SU-DHL-6 (cell line): ENCODE data around the gene ADAMTS4.

ENCODE experiments used
- H2AFZ ChIP-seq: fragments of 200-600 bp; sonication (generic); 2 replicates; pipeline ENCODE4 v1.6.1; 2014; ENCODE audit warnings: low read depth, mild to moderate bottlenecking, moderate library complexity, mixed read lengths, antibody characterized with exemption, low read length; ENCODE audit not compliant: severe bottlenecking
- H3F3A ChIP-seq: fragments of 200-600 bp; shearing (Covaris generic); 2 replicates; pipeline ENCODE4 v1.6.0; 2016; ENCODE audit warnings: antibody characterized with exemption, mild to moderate bottlenecking; ENCODE audit not compliant: insufficient read depth
- H3K27ac ChIP-seq: fragments of 200-600 bp; sonication (generic); 2 replicates; pipeline ENCODE4 v1.5.1; 2016; ENCODE audit warnings: low read depth, mild to moderate bottlenecking, low read length, moderate library complexity, mixed read lengths
- H3K27me3 ChIP-seq: fragments of 200-600 bp; sonication (generic), shearing (Covaris generic); 2 replicates; pipeline ENCODE4 v1.6.0; 2014; ENCODE audit warnings: mild to moderate bottlenecking, low read length
- H3K36me3 ChIP-seq: fragments of 200-600 bp; sonication (generic); 2 replicates; pipeline ENCODE4 v1.6.1; 2014; ENCODE audit warnings: mild to moderate bottlenecking, low read length, mixed read lengths
- H3K4me2 ChIP-seq: fragments of 300-600, 200-600 bp; shearing (Covaris generic), sonication (generic); 2 replicates; pipeline ENCODE4 v1.6.0; 2014; ENCODE audit warnings: low read length, low read depth, mild to moderate bottlenecking; ENCODE audit not compliant: poor library complexity, severe bottlenecking
- H3K4me3 ChIP-seq: fragments of 200-600 bp; sonication (generic); 2 replicates; pipeline ENCODE4 v1.5.1; 2014; ENCODE audit warnings: antibody characterized with exemption, low read length, mild to moderate bottlenecking, mixed read lengths; ENCODE audit not compliant: insufficient read depth, poor library complexity, severe bottlenecking
- H3K79me2 ChIP-seq: fragments of 200-600 bp; sonication (generic); 2 replicates; pipeline ENCODE4 v1.6.1; 2014; ENCODE audit warnings: mild to moderate bottlenecking, low read length, moderate library complexity; ENCODE audit not compliant: insufficient read depth
- H3K9ac ChIP-seq: fragments of 200-600 bp; sonication (generic); 2 replicates; pipeline ENCODE4 v1.7.0; 2014; ENCODE audit warnings: mild to moderate bottlenecking, low read length
- H3K9me2 ChIP-seq: fragments of 200-600 bp; sonication (generic); replicated peaks from 2 replicates; pipeline ENCODE4 v1.6.1; 2014; ENCODE audit warnings: low read length; ENCODE audit not compliant: insufficient read depth
- H3K9me3 ChIP-seq: fragments of 200-600 bp; sonication (generic); 2 replicates; pipeline ENCODE4 v1.6.1; 2014; ENCODE audit warnings: low read length, mixed read lengths; ENCODE audit not compliant: insufficient read depth
- H4K20me1 ChIP-seq: fragments of 200-600 bp; sonication (generic); 2 replicates; pipeline ENCODE4 v1.6.1; 2014; ENCODE audit warnings: low read depth, mild to moderate bottlenecking, antibody characterized with exemption, low read length, moderate library complexity, mixed read lengths
- CTCF ChIP-seq: fragments of 200-600 bp; sonication (generic); IDR thresholded peaks from one replicate; pipeline ENCODE4 v1.5.1; 2017; ENCODE audit warnings: antibody characterized with exemption, mild to moderate bottlenecking, low read length, moderate library complexity; ENCODE audit not compliant: insufficient read depth, poor library complexity, severe bottlenecking
- EZH2phosphoT487 ChIP-seq: fragments of 200-600 bp; sonication (generic), shearing (Covaris generic); conservative IDR thresholded peaks from 2 replicates; pipeline ENCODE4 v1.6.1; 2018; ENCODE audit warnings: mild to moderate bottlenecking, antibody characterized with exemption, low read length, moderate library complexity, mixed read lengths

Gene ADAMTS4

GRCh38 chr1:161228032-161228431 lies 29.2 kb upstream of the ADAMTS4 start:
- Histone ChIP-seq H3K79me2 (no peaks in the 10 kb centered on the region), H2AFZ (no peak overlapping the region), H3K9ac (no peak overlapping the region), H3K4me3 (no peak overlapping the region), H3K27me3 (no peaks in the 10 kb centered on the region), H4K20me1 (no peaks in the 10 kb centered on the region), H3K4me2 (no peak overlapping the region), H3K9me3 (no peaks in the 10 kb centered on the region), H3K36me3 (no peaks in the 10 kb centered on the region), H3F3A (no peaks in the 10 kb centered on the region), H3K9me2 (no peaks in the 10 kb centered on the region), H3K27ac (no peak overlapping the region)
- TF ChIP-seq CTCF = no peak
- no peak for TF ChIP-seq EZH2phosphoT487

GRCh38 chr1:161227196-161227871 lies 28.5 kb upstream of the ADAMTS4 start:
- peak overlapping the region; percentile 67 for H3K4me3 ChIP-seq
- no peaks in the 10 kb centered on the region for H3K79me2 ChIP-seq
- no peak overlapping the region for H3K27ac ChIP-seq
- H2AFZ ChIP-seq = no peak overlapping the region
- no peaks in the 10 kb centered on the region for H3F3A ChIP-seq
- no peaks in the 10 kb centered on the region for H3K36me3 ChIP-seq
- H3K9me2 ChIP-seq = no peaks in the 10 kb centered on the region
- H3K9ac ChIP-seq = peak overlapping the region; percentile 66
- no peaks in the 10 kb centered on the region for H3K27me3 ChIP-seq
- TF ChIP-seq EZH2phosphoT487 = no peak
- TF ChIP-seq CTCF = peak; percentile 90
- H4K20me1 ChIP-seq = no peaks in the 10 kb centered on the region
- no peaks in the 10 kb centered on the region for H3K9me3 ChIP-seq
- H3K4me2 ChIP-seq = peak overlapping the region; percentile 78

- no peak overlapping the region for H2AFZ ChIP-seq
- H3K9me3 ChIP-seq = no peaks in the 10 kb centered on the region
- H3K4me2 ChIP-seq = peak overlapping the region; percentile 78
- no peaks in the 10 kb centered on the region for H3K36me3 ChIP-seq
- peak overlapping the region; percentile 66 for H3K9ac ChIP-seq
- H3K27ac ChIP-seq = 0 out of 2 replicates have a peak overlapping the region, but pooled peaks have one; percentile 7
- no peaks in the 10 kb centered on the region for H3K27me3 ChIP-seq
- no peaks in the 10 kb centered on the region for H3F3A ChIP-seq
- TF ChIP-seq CTCF (no peak), EZH2phosphoT487 (no peak)
- H4K20me1 ChIP-seq = no peaks in the 10 kb centered on the region
- peak overlapping the region; percentile 67 for H3K4me3 ChIP-seq
- H3K79me2 ChIP-seq = no peaks in the 10 kb centered on the region
- no peaks in the 10 kb centered on the region for H3K9me2 ChIP-seq
Observed at GRCh38 chr1:161226759-161227158, 27.9 kb upstream of the ADAMTS4 start.
